K562 (cell line): ENCODE results near the gene TINAG. TPM values are rescaled to one million over a fixed set of nuclear protein-coding genes. Genes with fewer than 3 reads are reported as not detected.

Source experiments
- ATAC-seq: fragments of 200-7000 bp; cut with Tn5 transposase; 3 replicates; pipeline ENCODE4 v1.9.1; 2020; ENCODE audit warnings: moderate library complexity
- BruUV-seq: library from RNA; stranded (reverse); fragments of 400-500 nt; replicated peaks from 2 replicates; lab custom pipeline; 2021; lab: Mats Ljungman, UMichigan
- CTCF ChIA-PET: fragments of 300-600 bp; formaldehyde crosslinking; extraction: SDS; loops from one replicate; lab custom pipeline; 2021; ENCODE audit warnings: low intra/inter-chr PET ratio; lab: Yijun Ruan, JAX
- POLR2A ChIA-PET: fragments of 300-600, 350-650 bp; sonication (Branson Sonifier 250); formaldehyde crosslinking; extraction: SDS; loops from one replicate; lab custom pipeline; 2021; ENCODE audit warnings: antibody characterized with exemption, inconsistent platforms; lab: Yijun Ruan, JAX
- DNase-seq, 4 experiments: peaks; one replicate each; pipeline versions ENCODE4 v3.0.0 to v3.0.0-alpha.2; 2011 to 2018; ENCODE audit warnings: low spot score in 3 of 4, mixed read lengths in 3 of 4; ENCODE audit errors: extremely low read depth in 1 of 4
- FAIRE-seq: peaks from 2 replicates; lab custom pipeline; 2011; peaks lifted over from hg19 to GRCh38; lab: Jason Lieb, UNC
- H2AFZ ChIP-seq: 2 replicates; pipeline ENCODE4 v1.6.0; 2011; ENCODE audit warnings: low read depth, low read length, control low read depth, inconsistent platforms
- H3K27ac ChIP-seq: fragments of 200-600 bp; 3 replicates; pipeline ENCODE4 v1.8.0; 2011; ENCODE audit warnings: low read depth, mild to moderate bottlenecking, control low read depth, inconsistent platforms, low read length, moderate library complexity, mixed read lengths; ENCODE audit errors: extremely low read depth
- H3K27me3 ChIP-seq, 2 experiments: fragments of 300-600 bp in 1 of 2; 2 replicates in 1 of 2; 3 replicates in 1 of 2; pipeline versions ENCODE4 v1.6.0 to v1.8.0; 2011; ENCODE audit warnings: inconsistent platforms in 2 of 2, low read length in 2 of 2, mild to moderate bottlenecking in 1 of 2, mixed read lengths in 1 of 2, moderate library complexity in 1 of 2; ENCODE audit not compliant: control insufficient read depth in 2 of 2, insufficient read depth in 2 of 2
- H3K36me3 ChIP-seq: fragments of 300-600 bp; 3 replicates; pipeline ENCODE4 v1.8.0; 2011; ENCODE audit warnings: mild to moderate bottlenecking, low read length, inconsistent platforms; ENCODE audit not compliant: control insufficient read depth, insufficient read depth
- H3K4me1 ChIP-seq, 2 experiments: fragments of 200-600 bp in 1 of 2; replicated peaks in 1 of 2; 2 replicates in 1 of 2; 3 replicates in 1 of 2; pipeline versions ENCODE4 v1.5.1 to v1.8.0; 2011; ENCODE audit warnings: inconsistent platforms in 2 of 2, low read length in 2 of 2, mild to moderate bottlenecking in 1 of 2, mixed read lengths in 1 of 2, moderate library complexity in 1 of 2; ENCODE audit not compliant: control insufficient read depth in 2 of 2, insufficient read depth in 2 of 2
- H3K4me2 ChIP-seq: 2 replicates; pipeline ENCODE4 v1.6.1; 2011; ENCODE audit warnings: low read length, control low read depth, inconsistent platforms, mixed read lengths; ENCODE audit not compliant: insufficient read depth
- H3K4me3 ChIP-seq: fragments of 200-600 bp; sonication (generic), shearing (Covaris generic); 2 replicates; pipeline ENCODE4 v1.5.1; 2016; ENCODE audit warnings: control low read depth, inconsistent platforms
- H3K79me2 ChIP-seq: fragments of 200-600 bp; 3 replicates; pipeline ENCODE4 v1.8.0; 2011; ENCODE audit warnings: low read length, inconsistent platforms; ENCODE audit not compliant: control insufficient read depth, insufficient read depth
- H3K9ac ChIP-seq, 2 experiments: 2 replicates each; pipeline versions ENCODE4 v1.6.0 to v1.6.1; 2011; ENCODE audit warnings: low read depth in 2 of 2, low read length in 2 of 2, control low read depth in 1 of 2, inconsistent platforms in 1 of 2, mild to moderate bottlenecking in 1 of 2, mixed read lengths in 1 of 2; ENCODE audit not compliant: insufficient read depth in 1 of 2
- H3K9me1 ChIP-seq: one replicate; pipeline ENCODE4 v1.6.0; 2011; ENCODE audit warnings: inconsistent platforms, mild to moderate bottlenecking, low read length, moderate library complexity; ENCODE audit not compliant: control insufficient read depth, insufficient read depth
- H3K9me3 ChIP-seq: replicated peaks from 2 replicates; pipeline ENCODE4 v1.5.1; 2011; ENCODE audit warnings: low read depth, low read length, inconsistent platforms; ENCODE audit not compliant: control insufficient read depth, insufficient read depth
- H4K20me1 ChIP-seq: replicated peaks from 2 replicates; pipeline ENCODE4 v1.6.1; 2011; ENCODE audit warnings: low read length, inconsistent platforms, mixed read lengths; ENCODE audit not compliant: control insufficient read depth, insufficient read depth
- ASH1L ChIP-seq: fragments of 450-650 bp; IDR thresholded peaks from 2 replicates; pipeline ENCODE4 v1.6.1; 2018; ENCODE audit warnings: borderline replicate concordance, mild to moderate bottlenecking, low read depth; ENCODE audit not compliant: partially characterized antibody
- DNMT1 ChIP-seq: fragments of 450-650 bp; IDR thresholded peaks from 2 replicates; pipeline ENCODE4 v1.6.1; 2016; ENCODE audit warnings: antibody characterized with exemption, mild to moderate bottlenecking
- ERF ChIP-seq: fragments of 450-650 bp; formaldehyde crosslinking; IDR thresholded peaks from 2 replicates; pipeline ENCODE4 v1.4.0; 2020; ENCODE audit warnings: mild to moderate bottlenecking, mixed read lengths
- HBP1 ChIP-seq: fragments of 450-650 bp; formaldehyde crosslinking; IDR thresholded peaks from 2 replicates; pipeline ENCODE4 v1.4.0; 2022; ENCODE audit warnings: missing genetic modification characterization
- IRF1 ChIP-seq: sonication (generic); formaldehyde crosslinking; IDR thresholded peaks from 2 replicates; pipeline ENCODE4 v1.8.0; 2022; ENCODE audit warnings: missing genetic modification reagents, mild to moderate bottlenecking, borderline replicate concordance
- KLF10 ChIP-seq: fragments of 250-450 bp; sonication (Bioruptor Pico); IDR thresholded peaks from 2 replicates; pipeline ENCODE4 v1.6.1; 2021; ENCODE audit warnings: matching md5 sums
- MXI1 ChIP-seq: IDR thresholded peaks from 2 replicates; pipeline ENCODE4 v1.6.1; 2011; ENCODE audit warnings: low read depth, mild to moderate bottlenecking, improper control_type of control experiment, low read length
- NR4A1 ChIP-seq, 2 experiments: fragments of 250-450 bp in 1 of 2; fragments of 450-650 bp in 1 of 2; sonication (Bioruptor Pico) in 1 of 2; IDR thresholded peaks; 2 replicates each; pipeline versions ENCODE4 v1.4.0 to v1.6.1; 2016 to 2020; ENCODE audit warnings: mild to moderate bottlenecking in 2 of 2, missing compliant biosample characterization in 1 of 2, missing genetic modification characterization in 1 of 2, moderate library complexity in 1 of 2
- PURB ChIP-seq: sonication (generic); formaldehyde crosslinking; IDR thresholded peaks from 2 replicates; pipeline ENCODE4 v1.9.0; 2021; ENCODE audit warnings: low read depth, mild to moderate bottlenecking, missing genetic modification reagents
- RFX7 ChIP-seq: fragments of 250-450 bp; sonication (Bioruptor Pico); IDR thresholded peaks from 2 replicates; pipeline ENCODE4 v1.5.1; 2021; ENCODE audit warnings: mild to moderate bottlenecking
- SMARCE1 ChIP-seq: fragments of 450-650 bp; IDR thresholded peaks from 2 replicates; pipeline ENCODE4 v1.7.1; 2016; ENCODE audit warnings: mild to moderate bottlenecking
- SREBF1 ChIP-seq: fragments of 150-350 bp; IDR thresholded peaks from 2 replicates; pipeline ENCODE4 v1.6.1; 2014; ENCODE audit warnings: antibody characterized with exemption, low read depth, low read length, borderline replicate concordance
- U2AF2 ChIP-seq: fragments of 200-400 bp; formaldehyde crosslinking; optimal IDR thresholded peaks from 2 replicates; pipeline ENCODE3; 2017; ENCODE audit warnings: low read depth, mild to moderate bottlenecking, low read length
- YBX1 ChIP-seq: fragments of 450-650 bp; IDR thresholded peaks from 2 replicates; pipeline ENCODE4 v1.7.1; 2016; ENCODE audit warnings: mild to moderate bottlenecking
- ZNF121 ChIP-seq: sonication (generic); formaldehyde crosslinking; conservative IDR thresholded peaks from 2 replicates; pipeline ENCODE4 v1.8.0; 2022; ENCODE audit warnings: missing genetic modification reagents
- ZNF277 ChIP-seq: fragments of 250-450 bp; sonication (Bioruptor Pico); IDR thresholded peaks from 2 replicates; pipeline ENCODE4 v1.8.0; 2022; ENCODE audit warnings: inconsistent platforms, mild to moderate bottlenecking, moderate library complexity, borderline replicate concordance
- ZNF512 ChIP-seq: IDR thresholded peaks from 2 replicates; pipeline ENCODE4 v1.6.1; 2016; ENCODE audit warnings: missing genetic modification characterization, missing compliant biosample characterization
- ZNF589 ChIP-seq: fragments of 200-800 bp; sonication (Bioruptor generic); IDR thresholded peaks from 2 replicates; pipeline ENCODE4 v1.6.1; 2016; ENCODE audit warnings: low read depth, missing genetic modification characterization, missing compliant biosample characterization
- ZNF696 ChIP-seq: fragments of 250-450 bp; sonication (Bioruptor Pico); conservative IDR thresholded peaks from 2 replicates; pipeline ENCODE4 v1.4.0; 2020; ENCODE audit warnings: mild to moderate bottlenecking, moderate library complexity
- in situ Hi-C: fragments of 300-500 bp; cut with MboI; formaldehyde crosslinking; loops from 4 replicates; pipeline ENCODE4 v1.15.0; 2018; ENCODE audit warnings: inconsistent platforms, mixed read lengths
- intact Hi-C: fragments of 100-400 bp; cut with micrococcal nuclease; formaldehyde crosslinking; loops from 2 replicates; pipeline ENCODE4 v1.14.2; 2022
- polyA plus RNA-seq, 8 experiments: library from polyadenylated mRNA; depleted of rRNA in 4 of 8; stranded (reverse) in 5 of 8; unstranded in 3 of 8; fragments of >200 nt; fragmentation: Nextera tagmentation in 2 of 8; fragmentation: Illumina TruSeq in 1 of 8; extraction: Ambion mirVana in 2 of 8; extraction: Trizol in 1 of 8; gene quantifications; 2 replicates each; pipeline versions ENCODE4 v1.2.1 to v1.2.3, GENCODE V29; 2011 to 2014; ENCODE audit warnings: inconsistent platforms in 1 of 8, missing spikeins in 1 of 8
- total RNA-seq, 7 experiments: library from RNA; depleted of rRNA in 6 of 7; stranded (reverse); fragments of >200 nt in 6 of 7; fragmentation: Illumina TruSeq in 2 of 7; extraction: Trizol in 2 of 7; gene quantifications; 2 replicates each; pipeline versions ENCODE4 v1.2.1 to v1.2.3, GENCODE V29; 2011 to 2021; ENCODE audit warnings: low replicate concordance in 1 of 7

The TINAG gene
- total and polyA plus RNA-seq, 9 of the 15 experiments (the other 6 are each of a cell fraction or from before 2014, with no cell fraction given), result not detected

- TF ChIP-seq SREBF1, result no peak
- no peak for TF ChIP-seq ERF (CRISPR knock-in tag)
- no peak for TF ChIP-seq RFX7
- TF ChIP-seq ZNF696, result no peak
These were observed 78.1 kb downstream of the TINAG start (continued) for GRCh38 chr6:54386295-54386694.

GRCh38 chr6:54390362-54390761 lies 82.1 kb downstream of the TINAG start:
- POLR2A ChIA-PET, result no interaction called here
- Histone ChIP-seq H3K4me2 (no peak overlapping the region), H3K9me1 (no peaks in the 10 kb centered on the region), H4K20me1 (no peaks in the 10 kb centered on the region), H3K36me3 (no peaks in the 10 kb centered on the region), H2AFZ (no peak overlapping the region), H3K27me3 (no peaks in the 10 kb centered on the region), H3K79me2 (no peaks in the 10 kb centered on the region), H3K4me1 (no peaks in the 10 kb centered on the region), H3K9me3 (no peaks in the 10 kb centered on the region), H3K27ac (no peak overlapping the region), H3K9ac (no peak overlapping the region), H3K4me3 (no peak overlapping the region)
- in situ Hi-C loops (no loop called here), intact Hi-C loops (no loop called here)
- CTCF ChIA-PET, result no interaction called here
- FAIRE-seq (no peak), ATAC-seq (no peak), DNase-seq (no peak)
- BruUV-seq, result no TSS peak
- TF ChIP-seq SMARCE1 (no peak), ZNF277 (no peak), ASH1L (no peak), YBX1 (no peak), MXI1 (no peak), U2AF2 (no peak), ZNF512 (tag) (no peak), NR4A1 (CRISPR knock-in tag; IDR thresholded peaks at IDR 0.05) (no peak), NR4A1 (tag; IDR thresholded peaks at IDR 0.05) (no peak), ZNF121 (CRISPR knock-in tag) (no peak), KLF10 (no peak), DNMT1 (no peak), IRF1 (CRISPR knock-in tag) (no peak), ZNF589 (no peak), HBP1 (CRISPR knock-in tag) (no peak), PURB (CRISPR knock-in tag) (no peak)
